Vagina (tissue), 2 donors: Measurements from ENCODE around the gene LATS1. TPM values are rescaled to one million over a fixed set of nuclear protein-coding genes. Genes with fewer than 3 reads are reported as not detected.

ENCODE experiments used
- DNase-seq, 2 donors: peaks; one replicate each; pipeline ENCODE4 v3.0.0-alpha.2; 2017; ENCODE audit errors: extremely low spot score in 2 of 2
- H3K27ac ChIP-seq: fragments of 200-600 bp; sonication (generic); one replicate; pipeline ENCODE4 v1.5.1; 2019
- H3K27me3 ChIP-seq: fragments of 200-600 bp; sonication (generic); one replicate; pipeline ENCODE4 v1.5.1; 2019
- H3K36me3 ChIP-seq, 2 donors: fragments of 200-600 bp; sonication (generic); one replicate each; pipeline ENCODE4 v1.5.1; 2017 to 2019
- H3K4me1 ChIP-seq: fragments of 200-600 bp; sonication (generic); one replicate; pipeline ENCODE4 v1.5.1; 2019
- H3K4me3 ChIP-seq, 2 donors: fragments of 200-600 bp; sonication (generic); 1 replicate in 1 of 2; 2 replicates in 1 of 2; pipeline ENCODE4 v1.5.1; 2016 to 2019
- H3K9me3 ChIP-seq: fragments of 200-600 bp; sonication (generic); one replicate; pipeline ENCODE4 v1.5.1; 2019
- POLR2A ChIP-seq, 2 donors: fragments of 450-650 bp; IDR thresholded peaks; one replicate each; pipeline ENCODE4 v1.6.1; 2017; ENCODE audit warnings: antibody characterized with exemption in 2 of 2, mild to moderate bottlenecking in 2 of 2, moderate library complexity in 2 of 2
- POLR2AphosphoS5 ChIP-seq, 2 donors: sonication (generic); formaldehyde crosslinking; IDR thresholded peaks; one replicate each; pipeline ENCODE4 v1.9.0; 2017; ENCODE audit warnings: antibody characterized with exemption in 2 of 2, mild to moderate bottlenecking in 2 of 2, low read depth in 1 of 2; ENCODE audit not compliant: insufficient read depth in 1 of 2
- intact Hi-C: fragments of 100-400 bp; cut with DNase I; formaldehyde crosslinking; loops from one replicate; pipeline ENCODE4 v1.15.1; 2023
- total RNA-seq: library from RNA; depleted of rRNA; stranded (reverse); fragments of >200 nt; gene quantifications from one replicate; pipeline ENCODE4 v1.2.3, GENCODE V29; 2016
- TF ChIP-seq, protein P1 (sequence below), 3 experiments: fragments of 450-650 bp in 2 of 3; fragments of 200-600 bp in 1 of 3; sonication (generic) in 1 of 3; IDR thresholded peaks; one replicate each; pipeline ENCODE4 v1.5.1; 2017 to 2019; ENCODE audit warnings: antibody characterized with exemption in 3 of 3, mild to moderate bottlenecking in 2 of 3, moderate library complexity in 2 of 3

LATS1 gene
- total RNA-seq, 1 donor from 2014 or later: 28.0 TPM

- TF ChIP-seq POLR2AphosphoS5 (IDR thresholded peaks at IDR 0.05; ENCODE audit: insufficient read depth in 1 of 2, low read depth in 1 of 2) (no peak), POLR2A (IDR thresholded peaks at IDR 0.05) (no peak)
- TF ChIP-seq, protein P1, sequence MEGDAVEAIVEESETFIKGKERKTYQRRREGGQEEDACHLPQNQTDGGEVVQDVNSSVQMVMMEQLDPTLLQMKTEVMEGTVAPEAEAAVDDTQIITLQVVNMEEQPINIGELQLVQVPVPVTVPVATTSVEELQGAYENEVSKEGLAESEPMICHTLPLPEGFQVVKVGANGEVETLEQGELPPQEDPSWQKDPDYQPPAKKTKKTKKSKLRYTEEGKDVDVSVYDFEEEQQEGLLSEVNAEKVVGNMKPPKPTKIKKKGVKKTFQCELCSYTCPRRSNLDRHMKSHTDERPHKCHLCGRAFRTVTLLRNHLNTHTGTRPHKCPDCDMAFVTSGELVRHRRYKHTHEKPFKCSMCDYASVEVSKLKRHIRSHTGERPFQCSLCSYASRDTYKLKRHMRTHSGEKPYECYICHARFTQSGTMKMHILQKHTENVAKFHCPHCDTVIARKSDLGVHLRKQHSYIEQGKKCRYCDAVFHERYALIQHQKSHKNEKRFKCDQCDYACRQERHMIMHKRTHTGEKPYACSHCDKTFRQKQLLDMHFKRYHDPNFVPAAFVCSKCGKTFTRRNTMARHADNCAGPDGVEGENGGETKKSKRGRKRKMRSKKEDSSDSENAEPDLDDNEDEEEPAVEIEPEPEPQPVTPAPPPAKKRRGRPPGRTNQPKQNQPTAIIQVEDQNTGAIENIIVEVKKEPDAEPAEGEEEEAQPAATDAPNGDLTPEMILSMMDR (IDR thresholded peaks at IDR 0.05): no peak
- H3K4me1 ChIP-seq: no peaks in the 10 kb centered on the region
- intact Hi-C loops: no loop called here
- no peak overlapping the region for H3K27ac ChIP-seq
- peaks cover 0 to 67% of the 10 kb centered on the region in 2 donors for H3K36me3 ChIP-seq
- no peak for DNase-seq
- H3K4me3 ChIP-seq: no peak overlapping the region
- no peaks in the 10 kb centered on the region for H3K9me3 ChIP-seq
- no peaks in the 10 kb centered on the region for H3K27me3 ChIP-seq
Observed at GRCh38 chr6:149734915-149735314, 17.0 kb upstream of the LATS1 start.

GRCh38 chr6:149733089-149733720, 15.3 kb upstream of the LATS1 start:
- H3K4me1 ChIP-seq: no peaks in the 10 kb centered on the region
- intact Hi-C loops: no loop called here
- H3K9me3 ChIP-seq: no peaks in the 10 kb centered on the region
- H3K36me3 ChIP-seq: peaks cover 0 to 69% of the 10 kb centered on the region in 2 donors
- H3K27me3 ChIP-seq: no peaks in the 10 kb centered on the region
- no peak overlapping the region for H3K4me3 ChIP-seq
- DNase-seq: no peak
- TF ChIP-seq, protein P1 (IDR thresholded peaks at IDR 0.05): no peak
- TF ChIP-seq POLR2AphosphoS5 (IDR thresholded peaks at IDR 0.05; ENCODE audit: insufficient read depth in 1 of 2, low read depth in 1 of 2) (no peak), POLR2A (IDR thresholded peaks at IDR 0.05) (no peak)
- H3K27ac ChIP-seq: no peak overlapping the region

DNA sequence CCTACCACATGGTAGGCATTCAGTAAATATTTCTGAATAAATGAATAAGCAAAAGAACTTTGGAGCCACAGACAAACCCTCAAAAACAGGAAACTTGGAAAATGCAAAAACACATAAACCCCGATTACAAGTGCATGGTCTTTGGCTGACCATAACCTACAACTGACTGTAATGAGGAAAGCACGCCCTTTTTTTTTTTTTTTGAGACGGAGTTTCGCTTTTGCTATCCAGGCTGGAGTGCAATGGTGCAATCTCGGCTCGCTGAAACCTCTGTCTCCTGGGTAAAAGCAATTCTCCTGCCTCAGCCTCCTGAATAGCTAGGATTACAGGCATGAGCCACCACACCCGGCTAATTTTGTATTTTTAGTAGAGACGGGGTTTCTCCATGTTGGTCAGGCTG, 11.9 kb upstream of the LATS1 start:
- intact Hi-C loops: no loop called here
- peaks cover 0 to 57% of the 10 kb centered on the region in 2 donors for H3K36me3 ChIP-seq
- no peak for TF ChIP-seq POLR2A (IDR thresholded peaks at IDR 0.05)
- TF ChIP-seq, protein P1 (IDR thresholded peaks at IDR 0.05): no peak
- no peak for TF ChIP-seq POLR2AphosphoS5 (IDR thresholded peaks at IDR 0.05; ENCODE audit: insufficient read depth in 1 of 2, low read depth in 1 of 2)
- H3K27me3 ChIP-seq: no peaks in the 10 kb centered on the region
- no peaks in the 10 kb centered on the region for H3K9me3 ChIP-seq
- H3K4me1 ChIP-seq: no peaks in the 10 kb centered on the region
- H3K4me3 ChIP-seq: no peak overlapping the region
- DNase-seq: no peak
- H3K27ac ChIP-seq: no peak overlapping the region

DNA sequence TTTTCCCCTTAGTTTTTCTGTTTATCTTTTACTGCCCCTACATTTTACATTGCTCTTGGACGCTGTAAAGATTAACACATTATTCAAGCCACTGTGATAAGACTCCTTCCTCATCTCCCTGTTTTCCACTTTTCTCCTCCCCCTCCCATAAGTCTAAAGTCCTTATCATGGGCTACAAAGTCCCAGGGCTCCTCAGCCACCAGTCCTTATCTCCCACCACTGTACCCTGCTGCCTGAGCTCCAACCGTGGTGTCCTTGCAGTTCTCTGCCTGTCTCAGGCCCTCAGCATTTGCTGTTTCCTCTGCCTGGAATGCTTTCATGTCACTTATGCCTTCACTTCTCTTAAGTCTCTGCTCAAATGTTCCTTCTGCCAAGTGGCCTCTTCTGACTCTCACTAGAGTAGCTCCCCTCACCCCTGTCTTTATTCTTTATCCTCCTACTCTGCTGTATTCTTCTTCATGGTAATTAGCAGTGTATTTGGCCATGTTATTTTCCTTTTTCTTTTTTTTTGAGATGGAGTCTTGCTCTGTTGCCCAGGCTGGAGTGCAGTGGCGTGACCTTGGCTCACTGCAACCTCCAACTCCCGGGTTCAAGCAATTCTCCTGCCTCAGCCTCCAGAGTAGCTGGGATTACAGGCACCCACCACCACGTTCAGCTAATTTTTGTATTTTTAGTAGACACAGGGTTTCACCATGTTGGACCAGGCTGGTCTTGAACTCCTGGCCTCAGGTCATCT, 10.8 kb upstream of the LATS1 start:
- no peak overlapping the region for H3K4me3 ChIP-seq
- no peaks in the 10 kb centered on the region for H3K27me3 ChIP-seq
- DNase-seq: no peak
- no peak for TF ChIP-seq POLR2A (IDR thresholded peaks at IDR 0.05)
- TF ChIP-seq, protein P1 (IDR thresholded peaks at IDR 0.05): no peak
- no peak for TF ChIP-seq POLR2AphosphoS5 (IDR thresholded peaks at IDR 0.05; ENCODE audit: insufficient read depth in 1 of 2, low read depth in 1 of 2)
- no peaks in the 10 kb centered on the region for H3K9me3 ChIP-seq
- H3K36me3 ChIP-seq: peaks cover 0 to 56% of the 10 kb centered on the region in 2 donors
- intact Hi-C loops: no loop called here
- no peaks in the 10 kb centered on the region for H3K4me1 ChIP-seq
- no peak overlapping the region for H3K27ac ChIP-seq
